PC-9 (cell line): ENCODE data around the gene FTO. TPM values are rescaled to one million over a fixed set of nuclear protein-coding genes. Genes with fewer than 3 reads are reported as not detected.

Source experiments
- BruUV-seq: library from RNA; stranded (reverse); fragments of 400-500 nt; replicated peaks from 2 replicates; lab custom pipeline; 2021; lab: Mats Ljungman, UMichigan
- CTCF ChIA-PET: fragments of 300-600 bp; sonication (Branson Sonifier 250); formaldehyde crosslinking; loops from one replicate; lab custom pipeline; 2022; ENCODE audit warnings: antibody characterized with exemption; lab: Charles Lee
- POLR2A ChIA-PET: fragments of 300-600 bp; sonication (Branson Sonifier 250); formaldehyde crosslinking; loops from one replicate; lab custom pipeline; 2022; ENCODE audit warnings: antibody characterized with exemption; ENCODE audit not compliant: unreplicated experiment; lab: Charles Lee
- DNase-seq, 2 experiments: peaks; one replicate each; pipeline versions ENCODE4 v3.0.0 to v3.0.0-alpha.2; 2015 to 2022; ENCODE audit warnings: mixed read lengths in 1 of 2
- H2AFZ ChIP-seq: fragments of 200-600 bp; sonication (generic); 2 replicates; pipeline ENCODE4 v1.8.1; 2017; ENCODE audit warnings: antibody characterized with exemption
- H3F3A ChIP-seq: fragments of 200-600 bp; sonication (generic); 2 replicates; pipeline ENCODE4 v1.8.1; 2017; ENCODE audit warnings: antibody characterized with exemption, mild to moderate bottlenecking, low read depth; ENCODE audit not compliant: insufficient read depth
- H3K27ac ChIP-seq: fragments of 200-600 bp; sonication (generic); 2 replicates; pipeline ENCODE4 v1.6.1; 2016; ENCODE audit warnings: mixed run types
- H3K27me3 ChIP-seq: fragments of 200-600 bp; sonication (generic); 2 replicates; pipeline ENCODE4 v1.6.1; 2016; ENCODE audit warnings: low read depth, mixed run types; ENCODE audit not compliant: insufficient read depth
- H3K36me3 ChIP-seq: fragments of 200-600 bp; sonication (generic); 2 replicates; pipeline ENCODE4 v1.6.1; 2016; ENCODE audit warnings: low read depth, mixed run types
- H3K4me1 ChIP-seq: fragments of 200-600 bp; sonication (generic); replicated peaks from 2 replicates; pipeline ENCODE4 v1.6.1; 2016; ENCODE audit warnings: mixed run types; ENCODE audit not compliant: insufficient read depth
- H3K4me2 ChIP-seq: fragments of 200-600 bp; sonication (generic); 2 replicates; pipeline ENCODE4 v1.6.1; 2017; ENCODE audit warnings: mixed run types
- H3K4me3 ChIP-seq: fragments of 200-600 bp; sonication (generic); 2 replicates; pipeline ENCODE4 v1.6.1; 2016; ENCODE audit warnings: mixed run types
- H3K79me2 ChIP-seq: fragments of 200-600 bp; sonication (generic); 2 replicates; pipeline ENCODE4 v1.6.1; 2017; ENCODE audit warnings: low read depth, mixed run types
- H3K9me2 ChIP-seq: fragments of 200-600 bp; sonication (generic); 2 replicates; pipeline ENCODE4 v1.8.1; 2017; ENCODE audit warnings: mild to moderate bottlenecking; ENCODE audit not compliant: insufficient read depth
- H3K9me3 ChIP-seq: fragments of 200-600 bp; sonication (generic); 2 replicates; pipeline ENCODE4 v1.8.1; 2016; ENCODE audit warnings: low read depth; ENCODE audit not compliant: insufficient read depth
- H4K20me1 ChIP-seq: fragments of 200-600 bp; sonication (generic); 2 replicates; pipeline ENCODE4 v1.8.1; 2017; ENCODE audit not compliant: insufficient read depth
- CTCF ChIP-seq: fragments of 200-600 bp; sonication (generic); conservative IDR thresholded peaks from 2 replicates; pipeline ENCODE4 v1.6.1; 2017; ENCODE audit warnings: mixed run types, antibody characterized with exemption, mild to moderate bottlenecking, moderate library complexity
- EZH2 ChIP-seq: fragments of 200-600 bp; sonication (generic); IDR thresholded peaks from 2 replicates; pipeline ENCODE4 v1.8.0; 2017; ENCODE audit warnings: antibody characterized with exemption, low read depth
- intact Hi-C: fragments of 100-400 bp; cut with micrococcal nuclease; formaldehyde crosslinking; loops from one replicate; pipeline ENCODE4 v1.10.0; 2022; ENCODE audit not compliant: unreplicated experiment
- total RNA-seq: library from RNA; stranded (reverse); gene quantifications from 2 replicates; pipeline ENCODE4 v1.2.3, GENCODE V29; 2021

FTO gene
- total RNA-seq, 1 experiment from 2014 or later: 58.1 TPM

GRCh38 chr16:53707671-53708070 is 3.7 kb downstream of the FTO start:
- no peak for DNase-seq
- CTCF ChIA-PET: no interaction called here
- POLR2A ChIA-PET: no interaction called here
- Histone ChIP-seq H3F3A (no peaks in the 10 kb centered on the region), H3K9me3 (no peaks in the 10 kb centered on the region), H3K4me2 (no peak overlapping the region), H3K79me2 (peaks cover 78% of the 10 kb centered on the region), H2AFZ (no peak overlapping the region), H4K20me1 (no peaks in the 10 kb centered on the region; the same call in none of the 2 replicates), H3K4me3 (no peak overlapping the region), H3K9me2 (no peaks in the 10 kb centered on the region), H3K27me3 (no peaks in the 10 kb centered on the region), H3K27ac (no peak overlapping the region), H3K4me1 (peaks cover 14% of the 10 kb centered on the region), H3K36me3 (no peaks in the 10 kb centered on the region)
- intact Hi-C loops: no loop called here
- TF ChIP-seq CTCF: no peak
- no peak for TF ChIP-seq EZH2
- BruUV-seq: no TSS peak

GRCh38 chr16:53708490-53708889 is 4.5 kb downstream of the FTO start:
- intact Hi-C loops: no loop called here
- no peak overlapping the region for H3K4me2 ChIP-seq

GRCh38 chr16:53711390-53711789 is 7.4 kb downstream of the FTO start:
- Histone ChIP-seq H4K20me1 (no peaks in the 10 kb centered on the region; the same call in 1 of the 2 replicates), H3K4me1 (peaks cover 13% of the 10 kb centered on the region), H3K9me3 (no peaks in the 10 kb centered on the region), H3K27me3 (no peaks in the 10 kb centered on the region), H3F3A (no peaks in the 10 kb centered on the region), H3K36me3 (no peaks in the 10 kb centered on the region), H3K27ac (no peak overlapping the region), H3K79me2 (peaks cover 73% of the 10 kb centered on the region), H3K4me3 (no peak overlapping the region), H2AFZ (no peak overlapping the region), H3K9me2 (peaks cover 4% of the 10 kb centered on the region; the same call in 1 of the 2 replicates), H3K4me2 (no peak overlapping the region)
- POLR2A ChIA-PET: no interaction called here
- intact Hi-C loops: no loop called here
- BruUV-seq: no TSS peak
- no peak for TF ChIP-seq CTCF
- TF ChIP-seq EZH2: no peak
- CTCF ChIA-PET: no interaction called here
- no peak for DNase-seq

More at GRCh38 chr16:53708490-53708889, 4.5 kb downstream of the FTO start:
- no peak for TF ChIP-seq EZH2
- TF ChIP-seq CTCF: no peak
- Histone ChIP-seq H2AFZ (no peak overlapping the region), H3K27me3 (no peaks in the 10 kb centered on the region), H4K20me1 (no peaks in the 10 kb centered on the region; the same call in none of the 2 replicates), H3K9me2 (no peaks in the 10 kb centered on the region), H3K4me1 (peaks cover 14% of the 10 kb centered on the region), H3K36me3 (no peaks in the 10 kb centered on the region), H3K79me2 (peaks cover 72% of the 10 kb centered on the region), H3K27ac (no peak overlapping the region), H3K9me3 (no peaks in the 10 kb centered on the region), H3K4me3 (no peak overlapping the region), H3F3A (no peaks in the 10 kb centered on the region)
- CTCF ChIA-PET: no interaction called here
- no TSS peak for BruUV-seq
- POLR2A ChIA-PET: no interaction called here
- DNase-seq: no peak
